MM.1S (cell line): ENCODE results near the gene OR52B6.

Experiments
- EZH2 ChIP-seq: fragments of 300-600 bp; sonication (generic); optimal IDR thresholded peaks from 2 replicates; pipeline ENCODE3; 2017; ENCODE audit warnings: low read depth, mild to moderate bottlenecking, antibody characterized with exemption, low read length, mixed read lengths
- EZH2phosphoT487 ChIP-seq: fragments of 300-600 bp; sonication (generic); IDR thresholded peaks from 2 replicates; pipeline ENCODE4 v1.6.1; 2018; ENCODE audit warnings: antibody characterized with exemption, low read length
- TF ChIP-seq, protein P1 (sequence below): fragments of 300-600 bp; sonication (generic); IDR thresholded peaks from 2 replicates; pipeline ENCODE4 v1.5.1; 2016; ENCODE audit warnings: antibody characterized with exemption, low read length, mixed read lengths

GRCh38 chr11:5596607-5597201 lies 16.0 kb downstream of the OR52B6 start, which contains the start of gene TRIM6:
- TF ChIP-seq, protein P1, sequence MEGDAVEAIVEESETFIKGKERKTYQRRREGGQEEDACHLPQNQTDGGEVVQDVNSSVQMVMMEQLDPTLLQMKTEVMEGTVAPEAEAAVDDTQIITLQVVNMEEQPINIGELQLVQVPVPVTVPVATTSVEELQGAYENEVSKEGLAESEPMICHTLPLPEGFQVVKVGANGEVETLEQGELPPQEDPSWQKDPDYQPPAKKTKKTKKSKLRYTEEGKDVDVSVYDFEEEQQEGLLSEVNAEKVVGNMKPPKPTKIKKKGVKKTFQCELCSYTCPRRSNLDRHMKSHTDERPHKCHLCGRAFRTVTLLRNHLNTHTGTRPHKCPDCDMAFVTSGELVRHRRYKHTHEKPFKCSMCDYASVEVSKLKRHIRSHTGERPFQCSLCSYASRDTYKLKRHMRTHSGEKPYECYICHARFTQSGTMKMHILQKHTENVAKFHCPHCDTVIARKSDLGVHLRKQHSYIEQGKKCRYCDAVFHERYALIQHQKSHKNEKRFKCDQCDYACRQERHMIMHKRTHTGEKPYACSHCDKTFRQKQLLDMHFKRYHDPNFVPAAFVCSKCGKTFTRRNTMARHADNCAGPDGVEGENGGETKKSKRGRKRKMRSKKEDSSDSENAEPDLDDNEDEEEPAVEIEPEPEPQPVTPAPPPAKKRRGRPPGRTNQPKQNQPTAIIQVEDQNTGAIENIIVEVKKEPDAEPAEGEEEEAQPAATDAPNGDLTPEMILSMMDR, result no peak
- TF ChIP-seq EZH2phosphoT487, result no peak
- TF ChIP-seq EZH2, result no peak
